ENCODE measurements around the gene KHK.

GRCh38 chr2:27079233-27080139, 7.1 kb upstream of the KHK start:
- TF ChIP-seq CTCF (IDR thresholded peaks at IDR 0.05) = no peak
- TF ChIP-seq POLR2AphosphoS5 (IDR thresholded peaks at IDR 0.05) = no peak
- TF ChIP-seq EP300 (IDR thresholded peaks at IDR 0.05) = no peak
